ENCODE results near the gene PROSER3.

The PROSER3 gene

DNA sequence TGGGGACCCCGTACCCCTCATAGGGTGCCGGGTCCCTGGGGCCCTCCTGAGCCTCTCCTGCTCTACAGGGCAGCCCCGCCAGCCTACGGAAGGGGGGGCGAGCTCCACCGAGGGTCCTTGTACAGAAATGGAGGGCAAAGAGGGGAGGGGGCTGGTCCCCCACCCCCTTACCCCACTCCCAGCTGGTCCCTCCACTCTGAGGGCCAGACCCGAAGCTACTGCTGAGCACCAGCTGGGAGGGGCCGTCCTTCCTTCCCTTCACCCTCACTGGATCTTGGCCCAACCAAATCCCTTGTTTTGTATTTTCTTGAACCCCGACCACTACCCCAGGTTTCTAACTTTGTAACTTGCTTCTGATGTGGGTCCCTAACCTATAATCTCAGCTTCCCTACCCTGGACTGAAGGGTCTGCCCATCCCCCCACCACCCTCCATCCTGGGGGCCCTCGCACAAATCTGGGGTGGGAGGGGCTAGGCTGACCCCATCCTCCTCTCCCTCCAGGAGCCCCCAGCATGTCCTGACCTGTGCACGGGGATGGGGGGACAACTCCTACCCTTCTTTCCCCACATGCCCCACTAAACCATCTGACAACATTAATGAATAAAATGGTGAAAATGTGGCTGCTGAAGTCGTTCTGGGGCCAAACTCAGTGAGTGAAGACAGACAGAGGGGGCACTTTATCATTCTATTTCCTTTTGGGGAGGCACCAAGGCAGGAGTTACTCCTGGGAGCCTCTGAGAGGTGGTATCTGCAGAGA, 30.4 kb downstream of the PROSER3 start:
- TF ChIP-seq ZNF8 (CRISPR knock-in tag; IDR thresholded peaks at IDR 0.05) = no peak
- TF ChIP-seq CSDC2 (CRISPR knock-in tag; IDR thresholded peaks at IDR 0.05) = no peak
- TF ChIP-seq ISL1 (CRISPR knock-in tag; IDR thresholded peaks at IDR 0.05) = no peak
- TF ChIP-seq, protein P1, sequence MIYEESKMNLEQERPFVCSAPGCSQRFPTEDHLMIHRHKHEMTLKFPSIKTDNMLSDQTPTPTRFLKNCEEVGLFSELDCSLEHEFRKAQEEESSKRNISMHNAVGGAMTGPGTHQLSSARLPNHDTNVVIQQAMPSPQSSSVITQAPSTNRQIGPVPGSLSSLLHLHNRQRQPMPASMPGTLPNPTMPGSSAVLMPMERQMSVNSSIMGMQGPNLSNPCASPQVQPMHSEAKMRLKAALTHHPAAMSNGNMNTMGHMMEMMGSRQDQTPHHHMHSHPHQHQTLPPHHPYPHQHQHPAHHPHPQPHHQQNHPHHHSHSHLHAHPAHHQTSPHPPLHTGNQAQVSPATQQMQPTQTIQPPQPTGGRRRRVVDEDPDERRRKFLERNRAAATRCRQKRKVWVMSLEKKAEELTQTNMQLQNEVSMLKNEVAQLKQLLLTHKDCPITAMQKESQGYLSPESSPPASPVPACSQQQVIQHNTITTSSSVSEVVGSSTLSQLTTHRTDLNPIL (CRISPR knock-in tag; IDR thresholded peaks at IDR 0.05; ENCODE audit: low read depth) = no peak
- no peak for TF ChIP-seq ESRRG (CRISPR knock-in tag; IDR thresholded peaks at IDR 0.05)
- no peak for TF ChIP-seq ZC3H10 (CRISPR knock-in tag; IDR thresholded peaks at IDR 0.05)
- no peak for TF ChIP-seq ZNF565 (CRISPR knock-in tag; conservative IDR thresholded peaks at IDR 0.05; ENCODE audit: low read depth)
- TF ChIP-seq, protein P2, sequence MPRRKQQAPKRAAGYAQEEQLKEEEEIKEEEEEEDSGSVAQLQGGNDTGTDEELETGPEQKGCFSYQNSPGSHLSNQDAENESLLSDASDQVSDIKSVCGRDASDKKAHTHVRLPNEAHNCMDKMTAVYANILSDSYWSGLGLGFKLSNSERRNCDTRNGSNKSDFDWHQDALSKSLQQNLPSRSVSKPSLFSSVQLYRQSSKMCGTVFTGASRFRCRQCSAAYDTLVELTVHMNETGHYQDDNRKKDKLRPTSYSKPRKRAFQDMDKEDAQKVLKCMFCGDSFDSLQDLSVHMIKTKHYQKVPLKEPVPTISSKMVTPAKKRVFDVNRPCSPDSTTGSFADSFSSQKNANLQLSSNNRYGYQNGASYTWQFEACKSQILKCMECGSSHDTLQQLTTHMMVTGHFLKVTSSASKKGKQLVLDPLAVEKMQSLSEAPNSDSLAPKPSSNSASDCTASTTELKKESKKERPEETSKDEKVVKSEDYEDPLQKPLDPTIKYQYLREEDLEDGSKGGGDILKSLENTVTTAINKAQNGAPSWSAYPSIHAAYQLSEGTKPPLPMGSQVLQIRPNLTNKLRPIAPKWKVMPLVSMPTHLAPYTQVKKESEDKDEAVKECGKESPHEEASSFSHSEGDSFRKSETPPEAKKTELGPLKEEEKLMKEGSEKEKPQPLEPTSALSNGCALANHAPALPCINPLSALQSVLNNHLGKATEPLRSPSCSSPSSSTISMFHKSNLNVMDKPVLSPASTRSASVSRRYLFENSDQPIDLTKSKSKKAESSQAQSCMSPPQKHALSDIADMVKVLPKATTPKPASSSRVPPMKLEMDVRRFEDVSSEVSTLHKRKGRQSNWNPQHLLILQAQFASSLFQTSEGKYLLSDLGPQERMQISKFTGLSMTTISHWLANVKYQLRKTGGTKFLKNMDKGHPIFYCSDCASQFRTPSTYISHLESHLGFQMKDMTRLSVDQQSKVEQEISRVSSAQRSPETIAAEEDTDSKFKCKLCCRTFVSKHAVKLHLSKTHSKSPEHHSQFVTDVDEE (CRISPR knock-in tag; IDR thresholded peaks at IDR 0.05) = no peak
- no peak for TF ChIP-seq TCF4 (CRISPR knock-in tag; IDR thresholded peaks at IDR 0.05; ENCODE audit: borderline replicate concordance)
- TF ChIP-seq, protein P3, sequence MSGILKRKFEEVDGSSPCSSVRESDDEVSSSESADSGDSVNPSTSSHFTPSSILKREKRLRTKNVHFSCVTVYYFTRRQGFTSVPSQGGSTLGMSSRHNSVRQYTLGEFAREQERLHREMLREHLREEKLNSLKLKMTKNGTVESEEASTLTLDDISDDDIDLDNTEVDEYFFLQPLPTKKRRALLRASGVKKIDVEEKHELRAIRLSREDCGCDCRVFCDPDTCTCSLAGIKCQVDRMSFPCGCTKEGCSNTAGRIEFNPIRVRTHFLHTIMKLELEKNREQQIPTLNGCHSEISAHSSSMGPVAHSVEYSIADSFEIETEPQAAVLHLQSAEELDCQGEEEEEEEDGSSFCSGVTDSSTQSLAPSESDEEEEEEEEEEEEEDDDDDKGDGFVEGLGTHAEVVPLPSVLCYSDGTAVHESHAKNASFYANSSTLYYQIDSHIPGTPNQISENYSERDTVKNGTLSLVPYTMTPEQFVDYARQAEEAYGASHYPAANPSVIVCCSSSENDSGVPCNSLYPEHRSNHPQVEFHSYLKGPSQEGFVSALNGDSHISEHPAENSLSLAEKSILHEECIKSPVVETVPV (CRISPR knock-in tag; IDR thresholded peaks at IDR 0.05) = no peak
- no peak for TF ChIP-seq RARB (CRISPR knock-in tag; IDR thresholded peaks at IDR 0.05)
- TF ChIP-seq OSR1 (CRISPR knock-in tag; IDR thresholded peaks at IDR 0.05) = no peak
- no peak for TF ChIP-seq PPARA (CRISPR knock-in tag; IDR thresholded peaks at IDR 0.05; ENCODE audit: borderline replicate concordance)
- no peak for ATAC-seq

DNA sequence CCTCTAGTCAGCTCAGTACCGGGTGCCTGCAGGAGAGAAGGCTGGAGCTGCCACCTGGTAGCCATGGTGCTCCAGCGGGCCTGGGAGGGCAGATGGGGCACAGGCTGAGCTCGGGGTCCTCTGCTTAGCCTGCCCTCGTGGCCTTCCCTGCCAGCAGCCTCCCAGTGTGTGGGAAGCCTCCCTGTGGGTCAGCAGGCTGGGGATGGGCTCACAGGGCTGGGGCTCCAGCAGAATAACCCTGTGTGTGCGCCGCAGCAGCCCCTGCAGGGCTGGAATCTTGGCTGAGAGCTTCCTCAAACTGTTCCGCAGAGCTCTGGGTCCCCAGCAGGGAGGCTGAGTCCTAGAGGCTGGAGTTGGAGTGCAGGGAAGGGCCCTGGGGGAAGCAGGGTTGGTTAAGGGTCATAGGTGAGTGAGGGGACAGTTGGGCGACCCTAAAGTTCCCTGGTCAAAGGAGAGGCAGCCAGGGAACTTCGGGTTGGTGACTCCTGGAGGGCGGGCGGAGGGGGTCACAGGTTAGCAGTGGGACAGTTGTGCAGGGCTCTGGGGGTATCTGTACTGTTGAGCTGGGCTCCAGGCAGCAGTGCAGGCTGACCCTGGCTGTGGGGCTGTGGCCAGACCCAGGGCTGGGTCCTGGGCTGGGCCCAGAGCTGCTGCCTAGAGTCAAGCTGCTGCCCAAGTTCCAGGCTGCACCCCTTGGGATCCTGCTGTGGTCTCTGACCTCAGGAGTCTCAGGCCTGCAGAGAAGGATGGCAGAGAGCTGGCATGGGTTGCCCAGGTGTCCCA, 31.4 kb downstream of the PROSER3 start:
- TF ChIP-seq, protein P4, sequence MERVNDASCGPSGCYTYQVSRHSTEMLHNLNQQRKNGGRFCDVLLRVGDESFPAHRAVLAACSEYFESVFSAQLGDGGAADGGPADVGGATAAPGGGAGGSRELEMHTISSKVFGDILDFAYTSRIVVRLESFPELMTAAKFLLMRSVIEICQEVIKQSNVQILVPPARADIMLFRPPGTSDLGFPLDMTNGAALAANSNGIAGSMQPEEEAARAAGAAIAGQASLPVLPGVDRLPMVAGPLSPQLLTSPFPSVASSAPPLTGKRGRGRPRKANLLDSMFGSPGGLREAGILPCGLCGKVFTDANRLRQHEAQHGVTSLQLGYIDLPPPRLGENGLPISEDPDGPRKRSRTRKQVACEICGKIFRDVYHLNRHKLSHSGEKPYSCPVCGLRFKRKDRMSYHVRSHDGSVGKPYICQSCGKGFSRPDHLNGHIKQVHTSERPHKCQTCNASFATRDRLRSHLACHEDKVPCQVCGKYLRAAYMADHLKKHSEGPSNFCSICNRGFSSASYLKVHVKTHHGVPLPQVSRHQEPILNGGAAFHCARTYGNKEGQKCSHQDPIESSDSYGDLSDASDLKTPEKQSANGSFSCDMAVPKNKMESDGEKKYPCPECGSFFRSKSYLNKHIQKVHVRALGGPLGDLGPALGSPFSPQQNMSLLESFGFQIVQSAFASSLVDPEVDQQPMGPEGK (CRISPR knock-in tag; IDR thresholded peaks at IDR 0.05; ENCODE audit: borderline replicate concordance) = no peak
- TF ChIP-seq ESRRG (CRISPR knock-in tag; IDR thresholded peaks at IDR 0.05) = no peak
- TF ChIP-seq POU6F1 (CRISPR knock-in tag; IDR thresholded peaks at IDR 0.05; ENCODE audit: borderline replicate concordance, low read depth) = no peak
- TF ChIP-seq, protein P2 (CRISPR knock-in tag; IDR thresholded peaks at IDR 0.05) = no peak
- no peak for TF ChIP-seq TCF4 (CRISPR knock-in tag; IDR thresholded peaks at IDR 0.05; ENCODE audit: borderline replicate concordance)
- ATAC-seq = peak; percentile 6; the same call in 1 of the 3 replicates

All from SK-N-SH treated with all-trans-retinoic acid at 6 μM for 48 hours (cell line).